Neural cell (in vitro differentiated cells): ENCODE results near the gene KLF16. TPM values are rescaled to one million over a fixed set of nuclear protein-coding genes. Genes with fewer than 3 reads are reported as not detected.

Source experiments
- H2AFZ ChIP-seq: fragments of 200-600, 300-800 bp; sonication (generic), shearing (Covaris generic); 2 replicates; pipeline ENCODE4 v1.6.0; 2014; ENCODE audit warnings: low read depth, mild to moderate bottlenecking, antibody characterized with exemption, low read length, moderate library complexity
- H3F3A ChIP-seq: fragments of 200-600 bp; shearing (Covaris generic); 2 replicates; pipeline ENCODE4 v1.6.1; 2016; ENCODE audit warnings: mild to moderate bottlenecking, moderate library complexity, mixed read lengths, antibody characterized with exemption, low read length; ENCODE audit not compliant: insufficient read depth, poor library complexity, severe bottlenecking
- H3K27ac ChIP-seq: fragments of 200-600, 300-800 bp; sonication (generic), shearing (Covaris generic); 2 replicates; pipeline ENCODE4 v1.5.1; 2014; ENCODE audit warnings: mild to moderate bottlenecking, low read length, moderate library complexity
- H3K27me3 ChIP-seq: fragments of 300-800, 200-600 bp; sonication (generic), shearing (Covaris generic); 2 replicates; pipeline ENCODE4 v1.6.0; 2014; ENCODE audit warnings: mild to moderate bottlenecking, low read depth, low read length, moderate library complexity; ENCODE audit not compliant: insufficient read depth
- H3K36me3 ChIP-seq: fragments of 300-800, 200-600 bp; sonication (generic), shearing (Covaris generic); 2 replicates; pipeline ENCODE4 v1.5.1; 2014; ENCODE audit warnings: mild to moderate bottlenecking, antibody characterized with exemption, low read length, moderate library complexity; ENCODE audit not compliant: insufficient read depth
- H3K4me2 ChIP-seq: fragments of 300-800, 200-600 bp; sonication (generic), shearing (Covaris generic); 2 replicates; pipeline ENCODE4 v1.6.0; 2014; ENCODE audit warnings: mild to moderate bottlenecking, low read length
- H3K4me3 ChIP-seq: fragments of 300-800, 200-600 bp; sonication (generic), shearing (Covaris generic); 2 replicates; pipeline ENCODE4 v1.5.1; 2014; ENCODE audit warnings: mild to moderate bottlenecking, low read length, moderate library complexity
- H3K79me2 ChIP-seq: fragments of 200-600 bp; shearing (Covaris generic); replicated peaks from 2 replicates; pipeline ENCODE4 v1.6.0; 2014; ENCODE audit warnings: mild to moderate bottlenecking, low read length, moderate library complexity; ENCODE audit not compliant: insufficient read depth
- H3K9ac ChIP-seq: fragments of 300-800, 200-600 bp; sonication (generic), shearing (Covaris generic); 2 replicates; pipeline ENCODE4 v1.6.1; 2016; ENCODE audit warnings: mild to moderate bottlenecking, low read length, mixed read lengths
- H3K9me2 ChIP-seq: fragments of 200-600 bp; shearing (Covaris generic); 2 replicates; pipeline ENCODE4 v1.6.1; 2016; ENCODE audit warnings: mild to moderate bottlenecking, low read length, mixed read lengths; ENCODE audit not compliant: insufficient read depth
- H3K9me3 ChIP-seq: fragments of 200-600, 300-800 bp; sonication (generic), shearing (Covaris generic); 2 replicates; pipeline ENCODE4 v1.6.1; 2016; ENCODE audit warnings: mild to moderate bottlenecking, mixed run types, low read length, moderate library complexity, mixed read lengths
- H4K20me1 ChIP-seq: fragments of 200-600 bp; shearing (Covaris generic); 2 replicates; pipeline ENCODE4 v1.6.1; 2016; ENCODE audit warnings: mild to moderate bottlenecking, mixed run types; ENCODE audit not compliant: insufficient read depth
- CTCF ChIP-seq: fragments of 450-650 bp; IDR thresholded peaks from 2 replicates; pipeline ENCODE4 v1.5.1; 2014; ENCODE audit warnings: antibody characterized with exemption, mild to moderate bottlenecking, moderate library complexity; ENCODE audit not compliant: poor library complexity, severe bottlenecking
- EP300 ChIP-seq: fragments of 450-650 bp; conservative IDR thresholded peaks from 2 replicates; pipeline ENCODE4 v1.6.1; 2014; ENCODE audit warnings: antibody characterized with exemption, mild to moderate bottlenecking, moderate library complexity; ENCODE audit not compliant: poor library complexity, severe bottlenecking
- EZH2 ChIP-seq: fragments of 200-600, 300-800 bp; shearing (Covaris generic), sonication (generic); IDR thresholded peaks from 2 replicates; pipeline ENCODE4 v1.6.1; 2014; ENCODE audit warnings: antibody characterized with exemption, low read length, borderline replicate concordance, mild to moderate bottlenecking; ENCODE audit not compliant: insufficient read depth, poor library complexity, severe bottlenecking
- MXI1 ChIP-seq: fragments of 450-650 bp; conservative IDR thresholded peaks from 2 replicates; pipeline ENCODE4 v1.6.1; 2014; ENCODE audit warnings: antibody characterized with exemption, mild to moderate bottlenecking; ENCODE audit not compliant: poor library complexity, severe bottlenecking
- POLR2AphosphoS5 ChIP-seq: IDR thresholded peaks from 2 replicates; pipeline ENCODE4 v1.6.1; 2012
- RAD21 ChIP-seq: fragments of 450-650 bp; conservative IDR thresholded peaks from 2 replicates; pipeline ENCODE4 v1.6.1; 2014; ENCODE audit warnings: antibody characterized with exemption, mild to moderate bottlenecking, moderate library complexity
- REST ChIP-seq: IDR thresholded peaks from 2 replicates; pipeline ENCODE4 v1.6.1; 2012; ENCODE audit warnings: borderline replicate concordance
- SMC3 ChIP-seq: fragments of 450-650 bp; conservative IDR thresholded peaks from 2 replicates; pipeline ENCODE4 v1.6.1; 2014; ENCODE audit warnings: antibody characterized with exemption, mild to moderate bottlenecking, moderate library complexity; ENCODE audit not compliant: poor library complexity
- TAF1 ChIP-seq: IDR thresholded peaks from 2 replicates; pipeline ENCODE4 v1.6.1; 2012; ENCODE audit warnings: low read depth
- polyA plus RNA-seq: library from polyadenylated mRNA; depleted of rRNA; stranded (reverse); fragments of >200 nt; gene quantifications from 2 replicates; pipeline ENCODE4 v1.2.3, GENCODE V29; 2014

The KLF16 gene
- polyA plus RNA-seq, 1 donor from 2014 or later, result 3.5 TPM

- H3K4me3 ChIP-seq, result no peak overlapping the region
- H3K27me3 ChIP-seq, result no peaks in the 10 kb centered on the region
- no peaks in the 10 kb centered on the region for H3K9me3 ChIP-seq
- no peak overlapping the region for H3K4me2 ChIP-seq
- no peaks in the 10 kb centered on the region for H3K79me2 ChIP-seq
- H3K9me2 ChIP-seq, result no peaks in the 10 kb centered on the region
- H3K27ac ChIP-seq, result no peak overlapping the region
- no peaks in the 10 kb centered on the region for H3K36me3 ChIP-seq
- no peaks in the 10 kb centered on the region for H4K20me1 ChIP-seq
- no peak for TF ChIP-seq RAD21
- no peak for TF ChIP-seq CTCF
- H3K9ac ChIP-seq, result no peak overlapping the region
- no peak overlapping the region for H2AFZ ChIP-seq
- no peaks in the 10 kb centered on the region for H3F3A ChIP-seq
These were observed 31.2 kb downstream of the KLF16 start for GRCh38 chr19:1832046-1832663.

- Histone ChIP-seq H3K36me3 (no peaks in the 10 kb centered on the region), H3K4me2 (no peak overlapping the region), H2AFZ (no peak overlapping the region), H3K27ac (no peak overlapping the region), H3K79me2 (no peaks in the 10 kb centered on the region), H3F3A (no peaks in the 10 kb centered on the region), H3K4me3 (no peak overlapping the region), H3K27me3 (no peaks in the 10 kb centered on the region), H3K9me2 (no peaks in the 10 kb centered on the region), H3K9ac (no peak overlapping the region), H4K20me1 (no peaks in the 10 kb centered on the region), H3K9me3 (no peaks in the 10 kb centered on the region)
- TF ChIP-seq REST (no peak), EZH2 (no peak)
These were observed 32.4 kb downstream of the KLF16 start for GRCh38 chr19:1830978-1831377.

GRCh38 chr19:1830568-1830967 is 32.8 kb downstream of the KLF16 start:
- TF ChIP-seq POLR2AphosphoS5 (no peak), REST (no peak), EZH2 (no peak), EP300 (no peak), TAF1 (no peak), MXI1 (no peak), CTCF (no peak), SMC3 (no peak), RAD21 (no peak)
- no peaks in the 10 kb centered on the region for H3K36me3 ChIP-seq
- H3K4me2 ChIP-seq, result no peak overlapping the region
- H3K9ac ChIP-seq, result no peak overlapping the region
- H2AFZ ChIP-seq, result no peak overlapping the region
- H3K4me3 ChIP-seq, result no peak overlapping the region
- H3K27me3 ChIP-seq, result no peaks in the 10 kb centered on the region
- no peak overlapping the region for H3K27ac ChIP-seq
- H4K20me1 ChIP-seq, result no peaks in the 10 kb centered on the region
- no peaks in the 10 kb centered on the region for H3K9me2 ChIP-seq
- H3K9me3 ChIP-seq, result no peaks in the 10 kb centered on the region
- H3K79me2 ChIP-seq, result no peaks in the 10 kb centered on the region
- H3F3A ChIP-seq, result no peaks in the 10 kb centered on the region
